Activated naive CD4-positive, alpha-beta T cell treated with anti-CD3 and anti-CD28 coated beads for 36 hours (primary cell): Measurements from ENCODE around the gene EXD2. TPM values are rescaled to one million over a fixed set of nuclear protein-coding genes. Genes with fewer than 3 reads are reported as not detected.
"Not testable (repeated sequence)": the region's sequence is repeated elsewhere in the genome, so short reads cannot be mapped to it uniquely, and the experiment has no call there.

Source experiments
- CTCF ChIA-PET: fragments of 350-600 bp; sonication (Branson Sonifier 250); formaldehyde crosslinking; loops from one replicate; lab custom pipeline; 2021; ENCODE audit warnings: antibody characterized with exemption; lab: Charles Lee
- DNase-seq: peaks from one replicate; pipeline ENCODE4 v3.0.0-alpha.2; 2020
- H3K27ac Mint-ChIP-seq: one replicate; pipeline ENCODE4 v1.8.0; 2021; ENCODE audit warnings: mild to moderate bottlenecking, mixed read lengths
- H3K27me3 Mint-ChIP-seq: one replicate; pipeline ENCODE4 v1.8.0; 2021; ENCODE audit warnings: low read depth, mixed read lengths
- H3K36me3 Mint-ChIP-seq: one replicate; pipeline ENCODE4 v1.8.0; 2021; ENCODE audit warnings: low read depth, mixed read lengths
- H3K4me1 Mint-ChIP-seq: one replicate; pipeline ENCODE4 v1.8.0; 2021; ENCODE audit warnings: low read depth, mixed read lengths
- H3K4me3 Mint-ChIP-seq: one replicate; pipeline ENCODE4 v1.8.0; 2021; ENCODE audit warnings: mild to moderate bottlenecking, moderate library complexity, mixed read lengths
- H3K9me3 Mint-ChIP-seq: one replicate; pipeline ENCODE4 v1.8.0; 2021; ENCODE audit warnings: mixed read lengths
- intact Hi-C: fragments of 100-400 bp; cut with micrococcal nuclease; formaldehyde crosslinking; loops from one replicate; pipeline ENCODE4 v1.15.1; 2023
- total RNA-seq, 2 experiments: library from RNA; stranded (reverse); gene quantifications; one replicate each; pipeline ENCODE4 v1.2.3, GENCODE V29; 2021

Gene EXD2
- total RNA-seq, 2 experiments from 2014 or later, result 11.8 to 12.7 TPM

- no peaks in the 10 kb centered on the region for H3K4me1 Mint-ChIP-seq
- no peaks in the 10 kb centered on the region for H3K36me3 Mint-ChIP-seq
- CTCF ChIA-PET, result interaction anchor here (0.7 kb wide), 1 partner anchor 297 kb away, joined by 3 read pairs; no protein-coding TSS in a partner anchor
- H3K27ac Mint-ChIP-seq, result no peak overlapping the region
- no peaks in the 10 kb centered on the region for H3K9me3 Mint-ChIP-seq
- H3K27me3 Mint-ChIP-seq, result no peaks in the 10 kb centered on the region
- no peak overlapping the region for H3K4me3 Mint-ChIP-seq
- intact Hi-C loops, result no loop called here
- DNase-seq, result no peak
These were observed 96.9 kb downstream of the EXD2 start for GRCh38 chr14:69288011-69288771.

GRCh38 chr14:69288956-69289705 is 97.8 kb downstream of the EXD2 start:
- H3K27ac Mint-ChIP-seq, result no peak overlapping the region
- no peaks in the 10 kb centered on the region for H3K9me3 Mint-ChIP-seq
- H3K4me3 Mint-ChIP-seq, result no peak overlapping the region
- DNase-seq, result no peak
- no peaks in the 10 kb centered on the region for H3K36me3 Mint-ChIP-seq
- CTCF ChIA-PET, result interaction anchor here (0.7 kb wide), 1 partner anchor 296 kb away, joined by 3 read pairs; no protein-coding TSS in a partner anchor
- intact Hi-C loops, result no loop called here
- no peaks in the 10 kb centered on the region for H3K4me1 Mint-ChIP-seq
- H3K27me3 Mint-ChIP-seq, result no peaks in the 10 kb centered on the region

GRCh38 chr14:69289811-69290520 is 98.7 kb downstream of the EXD2 start:
- Mint-ChIP-seq H3K9me3 (no peaks in the 10 kb centered on the region), H3K4me1 (no peaks in the 10 kb centered on the region), H3K36me3 (no peaks in the 10 kb centered on the region), H3K27me3 (no peaks in the 10 kb centered on the region), H3K4me3 (no peak overlapping the region), H3K27ac (no peak overlapping the region)
- intact Hi-C loops, result no loop called here
- DNase-seq, result no peak
- CTCF ChIA-PET, result interaction anchor here (1.1 kb wide), 1 partner anchor 47 kb away, joined by 3 read pairs; no protein-coding TSS in a partner anchor

GRCh38 chr14:69290881-69291280 is 99.6 kb downstream of the EXD2 start:
- H3K9me3 Mint-ChIP-seq, intact Hi-C loops, H3K36me3 Mint-ChIP-seq, H3K27me3 Mint-ChIP-seq, H3K27ac Mint-ChIP-seq, DNase-seq, H3K4me3 Mint-ChIP-seq, H3K4me1 Mint-ChIP-seq: not testable (repeated sequence)
- CTCF ChIA-PET, result interaction anchor here (1.1 kb wide), 1 partner anchor 48 kb away, joined by 3 read pairs; no protein-coding TSS in a partner anchor

GRCh38 chr14:69291396-69291795 is 100.1 kb downstream of the EXD2 start:
- Mint-ChIP-seq H3K4me3 (no peak overlapping the region), H3K36me3 (no peaks in the 10 kb centered on the region), H3K9me3 (no peaks in the 10 kb centered on the region), H3K27ac (no peak overlapping the region), H3K27me3 (no peaks in the 10 kb centered on the region), H3K4me1 (no peaks in the 10 kb centered on the region)
- intact Hi-C loops, result no loop called here
- CTCF ChIA-PET, result no interaction called here
- DNase-seq, result no peak

GRCh38 chr14:69291891-69292561 is 100.7 kb downstream of the EXD2 start:
- no peaks in the 10 kb centered on the region for H3K27me3 Mint-ChIP-seq
- no peak for DNase-seq
- no peaks in the 10 kb centered on the region for H3K4me1 Mint-ChIP-seq
- H3K4me3 Mint-ChIP-seq, result no peak overlapping the region
- no peaks in the 10 kb centered on the region for H3K36me3 Mint-ChIP-seq
- no peaks in the 10 kb centered on the region for H3K9me3 Mint-ChIP-seq
- CTCF ChIA-PET, result interaction anchor here (0.5 to 0.8 kb wide), 2 partner anchors 167 to 545 kb away, joined by 3 to 4 read pairs; no protein-coding TSS in a partner anchor
- H3K27ac Mint-ChIP-seq, result no peak overlapping the region
- intact Hi-C loops, result no loop called here

Other genes with a start within 250 kb of the EXD2 start
- gene ACTN1, start 212.2 kb upstream of the EXD2 start, total RNA-seq, result 10 to 100 TPM; 79.7 to 80.6 TPM
- gene DCAF5, start 38.4 kb upstream of the EXD2 start, total RNA-seq, result 10 to 100 TPM; 34.5 to 35.1 TPM
- gene GALNT16, start 68.7 kb downstream of the EXD2 start, total RNA-seq, result under 1 TPM in 1 of 2 experiments, not detected in 1; 0.02 TPM
- gene ERH, start 206.8 kb downstream of the EXD2 start, total RNA-seq, result 100 to 1,000 TPM; 338 to 348 TPM
- gene SLC39A9, start 207.2 kb downstream of the EXD2 start, total RNA-seq, result 10 to 100 TPM; 53.4 to 54.5 TPM